H9 (cell line): Measurements from ENCODE around the gene CPT2. TPM values are rescaled to one million over a fixed set of nuclear protein-coding genes. Genes with fewer than 3 reads are reported as not detected.

Experiments
- DNase-seq: peaks from one replicate; pipeline ENCODE4 v3.0.0-alpha.2; 2017
- H2AFZ ChIP-seq: one replicate; pipeline ENCODE4 v1.6.1; 2013; ENCODE audit warnings: mild to moderate bottlenecking, low read length, control low read depth, moderate library complexity
- H2AK5ac ChIP-seq: 2 replicates; pipeline ENCODE4 v1.6.1; 2013; ENCODE audit warnings: low read length, control low read depth, mixed read lengths; ENCODE audit not compliant: insufficient read length
- H2BK120ac ChIP-seq: one replicate; pipeline ENCODE4 v1.6.1; 2013; ENCODE audit warnings: low read depth, mild to moderate bottlenecking, low read length, control low read depth, inconsistent platforms; ENCODE audit not compliant: poor library complexity, severe bottlenecking
- H2BK12ac ChIP-seq: 2 replicates; pipeline ENCODE4 v1.6.1; 2013; ENCODE audit warnings: low read length, control low read depth, mixed read lengths, low read depth; ENCODE audit not compliant: insufficient read length
- H2BK15ac ChIP-seq: 2 replicates; pipeline ENCODE4 v1.6.1; 2013; ENCODE audit warnings: low read depth, low read length, control low read depth
- H2BK20ac ChIP-seq: one replicate; pipeline ENCODE4 v1.6.1; 2013; ENCODE audit warnings: low read depth, mild to moderate bottlenecking, low read length, control low read depth, inconsistent platforms; ENCODE audit not compliant: poor library complexity, severe bottlenecking
- H2BK5ac ChIP-seq: 2 replicates; pipeline ENCODE4 v1.6.1; 2013; ENCODE audit warnings: low read length, control low read depth, mixed read lengths; ENCODE audit not compliant: insufficient read length
- H3K14ac ChIP-seq: 2 replicates; pipeline ENCODE4 v1.6.1; 2013; ENCODE audit warnings: low read length, control low read depth; ENCODE audit not compliant: insufficient read depth
- H3K18ac ChIP-seq: 2 replicates; pipeline ENCODE4 v1.6.1; 2013; ENCODE audit warnings: low read depth, mild to moderate bottlenecking, mixed read lengths, low read length, control low read depth; ENCODE audit not compliant: insufficient read length
- H3K23ac ChIP-seq: 2 replicates; pipeline ENCODE4 v1.6.1; 2013; ENCODE audit warnings: low read length, control low read depth, mixed read lengths, low read depth; ENCODE audit not compliant: insufficient read length
- H3K23me2 ChIP-seq: 2 replicates; pipeline ENCODE4 v1.6.1; 2013; ENCODE audit warnings: low read depth, mild to moderate bottlenecking, mixed read lengths, low read length, control low read depth; ENCODE audit not compliant: insufficient read length, poor library complexity, severe bottlenecking
- H3K27ac ChIP-seq: 2 replicates; pipeline ENCODE4 v1.5.1; 2013; ENCODE audit warnings: low read length, control low read depth, mixed read lengths, low read depth; ENCODE audit not compliant: insufficient read length
- H3K27me3 ChIP-seq: 2 replicates; pipeline ENCODE4 v1.6.1; 2013; ENCODE audit warnings: low read length, control low read depth, inconsistent platforms; ENCODE audit not compliant: insufficient read depth
- H3K4ac ChIP-seq: 2 replicates; pipeline ENCODE4 v1.6.1; 2013; ENCODE audit warnings: low read depth, mild to moderate bottlenecking, control low read depth, inconsistent platforms, low read length, moderate library complexity
- H3K4me1 ChIP-seq: 2 replicates; pipeline ENCODE4 v1.6.1; 2013; ENCODE audit warnings: low read length, control low read depth, inconsistent platforms; ENCODE audit not compliant: insufficient read depth
- H3K4me2 ChIP-seq: 2 replicates; pipeline ENCODE4 v1.6.1; 2013; ENCODE audit warnings: low read length, control low read depth, mixed read lengths; ENCODE audit not compliant: insufficient read length, insufficient read depth
- H3K56ac ChIP-seq: 2 replicates; pipeline ENCODE4 v1.6.1; 2013; ENCODE audit warnings: low read depth, mild to moderate bottlenecking, mixed read lengths, low read length, control low read depth; ENCODE audit not compliant: insufficient read length
- H3K79me1 ChIP-seq: 2 replicates; pipeline ENCODE4 v1.6.1; 2013; ENCODE audit warnings: low read depth, mild to moderate bottlenecking, moderate library complexity, low read length, control low read depth, inconsistent platforms; ENCODE audit not compliant: insufficient read depth, poor library complexity, severe bottlenecking
- H3K79me2 ChIP-seq: 2 replicates; pipeline ENCODE4 v1.6.1; 2013; ENCODE audit warnings: low read length, control low read depth, inconsistent platforms; ENCODE audit not compliant: insufficient read depth
- H3K9ac ChIP-seq: 2 replicates; pipeline ENCODE4 v1.6.1; 2013; ENCODE audit warnings: low read length, control low read depth, mixed read lengths; ENCODE audit not compliant: insufficient read length; ENCODE audit errors: extremely low read depth
- H3K9me3 ChIP-seq: one replicate; pipeline ENCODE4 v1.6.1; 2013; ENCODE audit warnings: low read depth, low read length, inconsistent platforms; ENCODE audit not compliant: control insufficient read depth
- H3T11ph ChIP-seq: one replicate; pipeline ENCODE4 v1.6.1; 2013; ENCODE audit warnings: mild to moderate bottlenecking, low read length, control low read depth, inconsistent platforms
- H4K20me1 ChIP-seq: one replicate; pipeline ENCODE4 v1.6.1; 2013; ENCODE audit not compliant: control insufficient read depth, insufficient read length, insufficient read depth
- H4K5ac ChIP-seq: 2 replicates; pipeline ENCODE4 v1.6.1; 2013; ENCODE audit warnings: low read depth, mild to moderate bottlenecking, mixed read lengths, low read length, control low read depth; ENCODE audit not compliant: insufficient read length
- H4K8ac ChIP-seq: replicated peaks from 2 replicates; pipeline ENCODE4 v1.6.1; 2013; ENCODE audit warnings: low read length, control low read depth, mixed read lengths, low read depth; ENCODE audit not compliant: insufficient read length
- H4K91ac ChIP-seq: 2 replicates; pipeline ENCODE4 v1.6.1; 2013; ENCODE audit warnings: low read depth, mild to moderate bottlenecking, moderate library complexity, mixed read lengths, low read length, control low read depth; ENCODE audit not compliant: insufficient read length
- H3K27ac Mint-ChIP-seq, 3 experiments: 2 replicates in 2 of 3; 3 replicates in 1 of 3; pipeline ENCODE4 v1.8.0; 2020 to 2021; ENCODE audit warnings: mixed read lengths in 3 of 3, mild to moderate bottlenecking in 1 of 3, moderate library complexity in 1 of 3
- H3K27me3 Mint-ChIP-seq: 2 replicates; pipeline ENCODE4 v1.8.0; 2021; ENCODE audit warnings: low read depth, mild to moderate bottlenecking, moderate library complexity, mixed read lengths
- H3K36me3 Mint-ChIP-seq, 3 experiments: 2 replicates in 2 of 3; 3 replicates in 1 of 3; pipeline ENCODE4 v1.8.0; 2020 to 2021; ENCODE audit warnings: low read depth in 3 of 3, mixed read lengths in 3 of 3; ENCODE audit not compliant: insufficient read depth in 1 of 3
- H3K4me1 Mint-ChIP-seq, 2 experiments: 2 replicates each; pipeline ENCODE4 v1.8.0; 2020; ENCODE audit warnings: mixed read lengths in 2 of 2
- H3K4me3 Mint-ChIP-seq, 2 experiments: 2 replicates in 1 of 2; 3 replicates in 1 of 2; pipeline ENCODE4 v1.8.0; 2020 to 2021; ENCODE audit warnings: mild to moderate bottlenecking in 2 of 2, mixed read lengths in 2 of 2, moderate library complexity in 1 of 2
- H3K9me3 Mint-ChIP-seq, 2 experiments: 2 replicates in 1 of 2; 3 replicates in 1 of 2; pipeline ENCODE4 v1.8.0; 2020; ENCODE audit warnings: mild to moderate bottlenecking in 2 of 2, mixed read lengths in 2 of 2, moderate library complexity in 1 of 2
- CTCF ChIP-seq: fragments of 200-600 bp; sonication (generic); conservative IDR thresholded peaks from 3 replicates; pipeline ENCODE4 v1.8.0; 2021; ENCODE audit warnings: antibody characterized with exemption, mild to moderate bottlenecking
- WGBS: extraction: QIAGEN DNeasy Blood & Tissue Kit; methylation state at CpG from one replicate; pipeline ENCODE4 v1.1.7; 2013; ENCODE audit warnings: missing lambda C conversion rate, low lambda C conversion rate, mixed read lengths; ENCODE audit not compliant: insufficient read length; ENCODE audit errors: extremely low coverage; 5-methylcytosine and 5-hydroxymethylcytosine counted together
- total RNA-seq: library from RNA; stranded (reverse); gene quantifications from 2 replicates; pipeline ENCODE4 v1.2.1, GENCODE V29; 2021

Gene CPT2
- total RNA-seq, 1 experiment from 2014 or later, result 33.2 TPM

- Histone ChIP-seq H2BK12ac (no peak overlapping the region), H3K9ac (no peak overlapping the region), H3K4me1 (peaks cover 2% of the 10 kb centered on the region; the same call in 1 of the 2 replicates), H3K4me2 (no peak overlapping the region), H2BK120ac (no peak overlapping the region), H2AK5ac (no peak overlapping the region), H3K23ac (no peak overlapping the region), H3K79me2 (no peaks in the 10 kb centered on the region), H2BK15ac (no peak overlapping the region), H2BK5ac (no peak overlapping the region), H2AFZ (no peak overlapping the region), H3K56ac (no peak overlapping the region), H3K18ac (no peak overlapping the region), H4K8ac (no peak overlapping the region), H3K27ac (no peak overlapping the region), H3K79me1 (peaks cover 3% of the 10 kb centered on the region), H4K20me1 (no peaks in the 10 kb centered on the region), H3T11ph (no peak overlapping the region), H4K5ac (no peak overlapping the region), H2BK20ac (no peak overlapping the region), H3K4ac (no peak overlapping the region), H3K27me3 (no peaks in the 10 kb centered on the region), H3K23me2 (peaks cover 15% of the 10 kb centered on the region), H4K91ac (no peak overlapping the region), H3K14ac (no peak overlapping the region), H3K9me3 (no peaks in the 10 kb centered on the region)
- Mint-ChIP-seq H3K4me1 (peaks cover 19 to 22% of the 10 kb centered on the region in 2 experiments), H3K36me3 (peaks cover 14 to 33% (median 28%) of the 10 kb centered on the region in 3 experiments), H3K27me3 (peaks cover 14% of the 10 kb centered on the region), H3K4me3 (peak overlapping the region; percentile 84 to 95), H3K9me3 (peaks cover 0 to under 1% of the 10 kb centered on the region in 2 experiments; a peak in 2 of 5 replicates), H3K27ac (peak overlapping the region in 2 of 3 experiments; percentile 95; a peak in 2 of 7 replicates)
- WGBS, result no CpG with 5 or more reads among the region's 4 CpGs
- no peak for DNase-seq
- TF ChIP-seq CTCF, result no peak
Measured at GRCh38 chr1:53198241-53198651, 1.6 kb downstream of the CPT2 start.
